AG09309 (cell line): ENCODE measurements around the gene FAM227B.

Source experiments
- DNase-seq: peaks from one replicate; pipeline ENCODE4 v3.0.0-alpha.2; 2010; ENCODE audit warnings: low read depth
- H3K4me3 ChIP-seq: 2 replicates; pipeline ENCODE4 v1.5.1; 2011; ENCODE audit warnings: mild to moderate bottlenecking, low read depth, low read length, moderate library complexity; ENCODE audit not compliant: control insufficient read depth
- TF ChIP-seq, protein P1 (sequence below): IDR thresholded peaks from 2 replicates; pipeline ENCODE4 v1.5.1; 2011; ENCODE audit warnings: mild to moderate bottlenecking, low read depth, low read length, inconsistent platforms; ENCODE audit not compliant: insufficient read depth, control insufficient read depth; ENCODE audit errors: missing control alignments

FAM227B gene

DNA sequence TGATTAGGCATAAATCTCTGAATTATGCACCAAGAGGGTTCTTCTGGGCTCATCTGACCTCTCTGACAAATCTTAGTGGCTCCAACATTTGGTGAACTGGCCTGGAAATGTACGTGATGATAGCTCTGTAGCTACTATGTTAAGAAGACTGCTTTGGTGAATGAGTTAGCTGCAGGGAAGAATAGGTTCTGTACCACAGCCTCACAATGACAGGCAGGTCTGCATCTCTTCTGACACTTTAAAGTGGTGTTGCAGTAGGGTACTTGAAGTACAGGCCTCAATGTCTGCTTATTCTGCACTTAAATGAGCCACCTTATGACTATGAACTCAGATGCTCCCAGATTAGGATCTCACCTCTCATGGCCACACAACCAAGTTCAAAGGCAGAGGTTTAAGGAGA, 190.6 kb downstream of the FAM227B start:
- DNase-seq: no peak
- no peak overlapping the region for H3K4me3 ChIP-seq
- TF ChIP-seq, protein P1, sequence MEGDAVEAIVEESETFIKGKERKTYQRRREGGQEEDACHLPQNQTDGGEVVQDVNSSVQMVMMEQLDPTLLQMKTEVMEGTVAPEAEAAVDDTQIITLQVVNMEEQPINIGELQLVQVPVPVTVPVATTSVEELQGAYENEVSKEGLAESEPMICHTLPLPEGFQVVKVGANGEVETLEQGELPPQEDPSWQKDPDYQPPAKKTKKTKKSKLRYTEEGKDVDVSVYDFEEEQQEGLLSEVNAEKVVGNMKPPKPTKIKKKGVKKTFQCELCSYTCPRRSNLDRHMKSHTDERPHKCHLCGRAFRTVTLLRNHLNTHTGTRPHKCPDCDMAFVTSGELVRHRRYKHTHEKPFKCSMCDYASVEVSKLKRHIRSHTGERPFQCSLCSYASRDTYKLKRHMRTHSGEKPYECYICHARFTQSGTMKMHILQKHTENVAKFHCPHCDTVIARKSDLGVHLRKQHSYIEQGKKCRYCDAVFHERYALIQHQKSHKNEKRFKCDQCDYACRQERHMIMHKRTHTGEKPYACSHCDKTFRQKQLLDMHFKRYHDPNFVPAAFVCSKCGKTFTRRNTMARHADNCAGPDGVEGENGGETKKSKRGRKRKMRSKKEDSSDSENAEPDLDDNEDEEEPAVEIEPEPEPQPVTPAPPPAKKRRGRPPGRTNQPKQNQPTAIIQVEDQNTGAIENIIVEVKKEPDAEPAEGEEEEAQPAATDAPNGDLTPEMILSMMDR: no peak

DNA sequence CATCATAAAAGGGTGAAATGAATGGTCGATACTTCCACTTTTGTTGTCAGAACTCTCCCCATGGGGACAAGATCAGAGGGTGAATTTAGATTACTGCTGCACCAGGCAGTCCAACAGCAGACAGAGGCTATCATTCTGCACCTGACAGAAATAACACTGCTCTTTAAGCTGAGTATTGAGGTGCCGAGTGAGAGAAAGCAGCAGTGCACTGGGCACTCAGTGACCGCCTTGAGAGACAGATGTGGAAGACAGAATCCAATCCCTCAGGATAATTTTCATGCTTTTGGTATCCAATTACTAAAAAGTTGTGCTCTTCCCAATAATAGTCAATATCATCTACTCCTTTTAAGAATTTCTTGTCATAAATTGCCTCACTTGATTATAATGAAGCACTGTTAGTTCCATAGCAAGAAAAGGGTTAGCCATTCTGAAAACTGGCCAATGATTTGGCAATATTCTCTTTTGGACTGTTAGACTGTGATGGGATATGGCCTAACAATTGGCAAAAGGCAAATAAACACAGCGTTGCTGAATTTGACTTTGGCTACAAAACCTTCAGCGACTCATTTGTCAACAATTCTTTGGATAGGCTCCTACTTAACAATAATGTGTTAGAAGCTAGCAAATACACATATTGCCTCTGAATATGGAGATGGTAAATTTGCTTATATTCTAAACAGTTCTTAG, 192.1 kb downstream of the FAM227B start:
- peak; percentile 25 for DNase-seq
- H3K4me3 ChIP-seq: no peak overlapping the region
- TF ChIP-seq, protein P1: no peak

DNA sequence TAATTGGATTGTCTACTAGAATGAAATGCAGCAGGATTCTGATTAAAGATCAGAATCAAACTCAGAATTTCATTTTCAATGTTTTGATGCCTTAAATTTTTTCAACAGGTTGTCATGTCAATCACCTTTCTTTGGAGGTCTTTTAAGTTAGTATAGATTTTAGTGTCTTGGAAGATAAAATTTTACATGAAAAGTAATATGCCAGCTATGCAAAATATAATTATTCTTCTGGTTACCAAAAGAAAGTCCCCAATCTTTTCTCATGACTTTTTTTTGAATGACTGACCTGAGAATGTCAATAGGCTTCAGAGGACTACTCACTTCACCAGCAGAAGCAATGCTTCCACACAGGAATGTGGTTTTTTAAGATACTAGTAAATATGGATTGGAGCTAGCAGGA, 193.2 kb downstream of the FAM227B start:
- no peak overlapping the region for H3K4me3 ChIP-seq
- TF ChIP-seq, protein P1: no peak
- no peak for DNase-seq

DNA sequence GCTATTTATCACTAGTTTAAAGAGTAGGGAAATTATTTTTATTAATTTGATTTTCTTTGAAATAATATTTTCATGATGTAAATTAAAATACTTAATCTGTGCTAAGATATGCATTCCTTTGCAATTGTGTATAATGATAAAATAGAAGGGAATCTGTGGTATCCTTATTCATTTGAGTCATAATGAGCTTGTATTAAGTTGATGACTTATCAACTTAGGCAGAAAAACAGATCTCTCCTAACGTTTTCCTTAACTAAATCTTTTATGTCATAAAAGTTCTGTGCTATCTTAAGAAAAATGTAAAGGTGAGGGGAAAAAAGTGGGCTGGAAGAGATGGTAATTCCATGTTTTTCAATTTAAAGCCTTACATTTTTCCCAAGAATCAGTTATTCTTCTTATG, 195.7 kb downstream of the FAM227B start:
- DNase-seq: no peak
- peak overlapping the region; percentile 40 for H3K4me3 ChIP-seq
- TF ChIP-seq, protein P1: no peak

DNA sequence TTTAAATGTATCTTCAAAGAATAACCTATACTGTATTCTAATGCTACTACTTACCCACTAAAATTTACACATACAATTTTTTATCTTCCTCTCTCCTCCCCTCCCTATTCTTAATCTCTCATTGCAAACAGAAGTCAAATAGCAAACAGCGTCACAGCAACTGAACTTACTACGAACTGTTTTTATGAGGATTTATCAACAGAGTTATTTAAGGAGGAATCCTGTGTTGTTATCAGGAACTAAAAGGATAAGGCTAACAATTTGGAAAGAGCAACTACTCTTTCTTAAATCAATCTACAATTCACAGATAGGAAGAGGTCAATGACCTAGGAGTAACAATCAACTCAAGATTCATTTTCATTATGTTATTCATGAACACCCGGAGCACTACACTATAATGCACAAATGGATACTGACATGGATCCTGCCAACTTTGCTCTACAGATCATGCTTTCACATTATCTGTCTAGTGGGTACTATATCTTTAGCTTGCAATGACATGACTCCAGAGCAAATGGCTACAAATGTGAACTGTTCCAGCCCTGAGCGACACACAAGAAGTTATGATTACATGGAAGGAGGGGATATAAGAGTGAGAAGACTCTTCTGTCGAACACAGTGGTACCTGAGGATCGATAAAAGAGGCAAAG, 196.6 kb downstream of the FAM227B start:
- H3K4me3 ChIP-seq: peak overlapping the region; percentile 40
- no peak for DNase-seq
- TF ChIP-seq, protein P1: no peak

DNA sequence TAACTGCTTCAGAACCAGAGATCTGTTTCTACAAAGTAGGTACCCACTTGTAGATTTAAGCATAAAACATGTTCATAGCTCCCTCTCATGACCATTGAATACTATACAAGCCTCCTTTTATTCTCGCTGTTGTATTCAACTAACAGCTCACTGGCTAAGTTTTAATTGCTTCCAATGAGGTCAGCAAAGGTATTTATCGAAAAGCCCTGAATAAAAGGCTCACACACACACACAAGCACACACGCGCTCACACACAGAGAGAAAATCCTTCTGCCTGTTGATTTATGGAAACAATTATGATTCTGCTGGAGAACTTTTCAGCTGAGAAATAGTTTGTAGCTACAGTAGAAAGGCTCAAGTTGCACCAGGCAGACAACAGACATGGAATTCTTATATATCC, 197.6 kb downstream of the FAM227B start, which contains the start of gene FGF7:
FGF7 (plus strand) TSS at position 222 of the 400 bp plus-strand sequence. CDS start 1,056 bp downstream, outside the sequence.
- peak; percentile 83 for DNase-seq
- TF ChIP-seq, protein P1: peak; percentile 24

More for the DNA sequence above, 197.6 kb downstream of the FAM227B start, which contains the start of gene FGF7:
- H3K4me3 ChIP-seq: peak within 1 kb of the TSS; percentile 40
